ENCODE measurements around the gene TMEM43. TPM values are rescaled to one million over a fixed set of nuclear protein-coding genes. Genes with fewer than 3 reads are reported as not detected.

Gene TMEM43
- total RNA-seq, 1 donor from 2014 or later: 166 TPM

DNA sequence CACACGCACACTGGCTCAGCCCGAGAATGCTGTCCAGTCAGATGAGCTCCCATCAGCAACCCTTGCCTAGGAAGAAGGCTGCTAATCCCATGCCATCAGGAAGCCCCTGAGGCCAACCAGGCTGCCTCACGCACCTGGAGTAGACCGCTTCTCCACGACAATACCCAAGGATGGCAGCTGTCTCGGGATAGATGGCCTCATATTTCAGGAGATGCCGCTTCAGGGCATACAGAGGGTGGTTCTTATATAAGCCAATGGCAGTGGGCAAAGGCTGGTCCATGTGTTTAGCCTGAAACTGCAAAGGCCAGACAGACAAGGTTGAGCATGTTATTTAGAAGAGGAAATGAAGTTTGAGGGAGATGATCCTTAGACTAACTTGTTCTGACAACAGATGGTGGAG is 31.3 kb downstream of the TMEM43 start:
- H3K27ac ChIP-seq: no peak overlapping the region
- no peaks in the 10 kb centered on the region for H3K4me1 ChIP-seq
- TF ChIP-seq, protein P1, sequence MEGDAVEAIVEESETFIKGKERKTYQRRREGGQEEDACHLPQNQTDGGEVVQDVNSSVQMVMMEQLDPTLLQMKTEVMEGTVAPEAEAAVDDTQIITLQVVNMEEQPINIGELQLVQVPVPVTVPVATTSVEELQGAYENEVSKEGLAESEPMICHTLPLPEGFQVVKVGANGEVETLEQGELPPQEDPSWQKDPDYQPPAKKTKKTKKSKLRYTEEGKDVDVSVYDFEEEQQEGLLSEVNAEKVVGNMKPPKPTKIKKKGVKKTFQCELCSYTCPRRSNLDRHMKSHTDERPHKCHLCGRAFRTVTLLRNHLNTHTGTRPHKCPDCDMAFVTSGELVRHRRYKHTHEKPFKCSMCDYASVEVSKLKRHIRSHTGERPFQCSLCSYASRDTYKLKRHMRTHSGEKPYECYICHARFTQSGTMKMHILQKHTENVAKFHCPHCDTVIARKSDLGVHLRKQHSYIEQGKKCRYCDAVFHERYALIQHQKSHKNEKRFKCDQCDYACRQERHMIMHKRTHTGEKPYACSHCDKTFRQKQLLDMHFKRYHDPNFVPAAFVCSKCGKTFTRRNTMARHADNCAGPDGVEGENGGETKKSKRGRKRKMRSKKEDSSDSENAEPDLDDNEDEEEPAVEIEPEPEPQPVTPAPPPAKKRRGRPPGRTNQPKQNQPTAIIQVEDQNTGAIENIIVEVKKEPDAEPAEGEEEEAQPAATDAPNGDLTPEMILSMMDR (IDR thresholded peaks at IDR 0.05): no peak
- H3K36me3 ChIP-seq: peaks cover 76 to 81% of the 10 kb centered on the region in 2 donors
- no peaks in the 10 kb centered on the region for H3K27me3 ChIP-seq
- H3K9me3 ChIP-seq: peaks cover 0 to 4% of the 10 kb centered on the region in 2 donors
- intact Hi-C loops (cut with DNase I): no loop called here
- no peak for DNase-seq (ENCODE audit: low spot score in 2 of 2)
- H3K4me3 ChIP-seq: no peak overlapping the region

DNA sequence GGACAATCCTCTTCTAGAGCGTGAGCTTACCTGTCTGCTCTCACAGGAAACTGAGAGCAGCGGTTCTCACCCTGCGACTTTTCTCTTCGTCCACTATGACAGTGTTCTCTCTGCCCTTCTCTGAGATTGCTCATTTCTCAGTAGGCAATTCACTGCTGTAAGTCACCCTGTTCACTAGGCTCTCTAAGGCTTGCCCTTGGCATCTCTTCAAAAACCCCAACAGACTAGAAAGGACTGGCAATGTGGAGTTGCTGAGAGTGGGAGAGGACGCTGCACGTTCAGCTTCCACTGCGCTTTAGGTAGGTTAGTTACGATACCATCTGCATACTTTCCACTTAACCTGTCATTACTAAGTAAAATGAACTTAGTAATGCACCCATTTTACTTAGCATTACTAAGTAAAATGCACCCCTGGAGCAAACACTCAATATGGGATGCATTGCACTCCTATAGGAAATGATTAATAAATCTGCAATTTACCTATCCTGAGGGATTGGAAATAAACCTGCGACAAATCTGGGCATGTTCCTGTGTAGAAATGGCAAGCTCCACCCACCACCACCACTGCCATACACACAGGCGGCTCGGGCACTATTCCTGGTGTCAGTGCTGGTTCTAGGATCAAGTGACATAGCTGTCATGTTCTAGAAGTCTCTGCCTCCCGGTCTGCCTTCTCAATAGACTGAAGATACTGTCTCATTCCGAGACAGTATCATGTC is 32.1 kb downstream of the TMEM43 start:
- Histone ChIP-seq H3K27me3 (no peaks in the 10 kb centered on the region), H3K4me1 (no peaks in the 10 kb centered on the region), H3K27ac (no peak overlapping the region), H3K36me3 (peaks cover 79 to 81% of the 10 kb centered on the region in 2 donors), H3K4me3 (no peak overlapping the region), H3K9me3 (peaks cover 0 to 12% of the 10 kb centered on the region in 2 donors)
- no peak for DNase-seq (ENCODE audit: low spot score in 2 of 2)
- intact Hi-C loops (cut with DNase I): no loop called here
- TF ChIP-seq, protein P1 (IDR thresholded peaks at IDR 0.05): no peak

DNA sequence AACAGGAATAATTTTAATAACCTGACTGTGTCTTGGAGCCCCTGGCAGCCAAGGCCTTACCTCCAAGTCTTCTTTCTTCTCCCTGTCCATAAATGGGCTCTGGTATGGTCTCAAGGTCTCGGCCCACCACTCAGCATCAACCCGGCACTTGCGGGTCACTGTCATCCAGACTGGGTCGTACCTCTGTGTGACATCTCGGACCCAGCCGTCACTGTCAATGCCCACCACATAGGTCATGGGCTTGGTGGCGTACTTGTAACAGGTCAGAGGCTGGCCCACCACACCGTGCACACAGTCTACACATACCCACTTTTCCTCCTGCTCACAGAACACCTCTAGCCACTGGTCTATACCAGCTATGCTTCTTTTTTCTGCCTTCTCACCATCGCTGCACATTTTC is 33.1 kb downstream of the TMEM43 start:
- no peak for DNase-seq (ENCODE audit: low spot score in 2 of 2)
- peaks cover 80 to 82% of the 10 kb centered on the region in 2 donors for H3K36me3 ChIP-seq
- TF ChIP-seq, protein P1 (IDR thresholded peaks at IDR 0.05): no peak
- no peaks in the 10 kb centered on the region for H3K4me1 ChIP-seq
- intact Hi-C loops (cut with DNase I): no loop called here
- H3K27me3 ChIP-seq: no peaks in the 10 kb centered on the region
- H3K27ac ChIP-seq: no peak overlapping the region
- H3K4me3 ChIP-seq: no peak overlapping the region
- H3K9me3 ChIP-seq: peaks cover 0 to 16% of the 10 kb centered on the region in 2 donors

GRCh38 chr3:14158370-14158769 is 33.5 kb downstream of the TMEM43 start:
- no peak overlapping the region for H3K4me3 ChIP-seq
- H3K36me3 ChIP-seq: peaks cover 82% of the 10 kb centered on the region in 2 donors
- no peak overlapping the region for H3K27ac ChIP-seq
- TF ChIP-seq, protein P1 (IDR thresholded peaks at IDR 0.05): no peak
- peaks cover 0 to 16% of the 10 kb centered on the region in 2 donors for H3K9me3 ChIP-seq
- no peaks in the 10 kb centered on the region for H3K4me1 ChIP-seq
- DNase-seq (ENCODE audit: low spot score in 2 of 2): no peak
- intact Hi-C loops (cut with DNase I): no loop called here
- H3K27me3 ChIP-seq: no peaks in the 10 kb centered on the region

DNA sequence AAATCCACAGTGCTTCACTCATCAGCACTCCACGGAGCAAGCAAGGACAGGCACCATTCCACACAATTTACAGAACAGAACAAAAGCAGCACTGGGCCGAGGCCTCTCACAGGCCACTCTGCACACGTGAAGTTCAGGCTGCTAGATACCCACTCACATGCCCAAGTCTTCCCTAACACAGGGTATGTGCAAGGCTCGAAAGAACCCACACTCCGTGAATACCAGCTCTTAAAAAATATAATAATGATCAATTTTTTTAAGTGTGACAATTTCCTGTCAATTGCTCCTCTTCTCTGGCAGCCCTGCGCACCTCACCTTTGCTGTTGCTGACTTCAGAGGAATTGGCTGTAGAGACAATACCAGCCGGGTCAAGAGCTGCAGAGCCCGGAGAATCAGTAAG is 34.6 kb downstream of the TMEM43 start:
- peaks cover 83 to 85% of the 10 kb centered on the region in 2 donors for H3K36me3 ChIP-seq
- intact Hi-C loops (cut with DNase I): no loop called here
- no peak overlapping the region for H3K27ac ChIP-seq
- no peak for DNase-seq (ENCODE audit: low spot score in 2 of 2)
- H3K4me3 ChIP-seq: no peak overlapping the region
- H3K4me1 ChIP-seq: no peaks in the 10 kb centered on the region
- TF ChIP-seq, protein P1 (IDR thresholded peaks at IDR 0.05): no peak
- H3K9me3 ChIP-seq: peaks cover 0 to 16% of the 10 kb centered on the region in 2 donors
- no peaks in the 10 kb centered on the region for H3K27me3 ChIP-seq

All from ascending aorta (tissue), 2 donors.